Sigmoid colon (tissue), 7 donors: ENCODE data around the gene QRFP. TPM values are rescaled to one million over a fixed set of nuclear protein-coding genes. Genes with fewer than 3 reads are reported as not detected.
A peak's percentile ranks its signal among the peaks of the same experiment; 100 is the strongest.

Source experiments
- DNase-seq: peaks from one replicate; pipeline ENCODE4 v3.0.0-alpha.2; 2019
- H3K27ac ChIP-seq, 4 donors: fragments of 200-600 bp; sonication (generic); one replicate each; pipeline ENCODE4 v1.5.1; 2016 to 2019; ENCODE audit warnings: mild to moderate bottlenecking in 1 of 4
- H3K27me3 ChIP-seq, 3 donors: fragments of 200-600 bp; sonication (generic); one replicate each; pipeline ENCODE4 v1.5.1; 2019; ENCODE audit warnings: mild to moderate bottlenecking in 1 of 3
- H3K36me3 ChIP-seq, 4 donors: fragments of 200-600 bp; sonication (generic); one replicate each; pipeline ENCODE4 v1.5.1; 2016 to 2019
- H3K4me1 ChIP-seq, 4 donors: fragments of 200-600 bp; sonication (generic); one replicate each; pipeline ENCODE4 v1.5.1; 2017 to 2019
- H3K4me3 ChIP-seq, 4 donors: fragments of 200-600 bp; sonication (generic); one replicate each; pipeline ENCODE4 v1.5.1; 2017 to 2019; ENCODE audit warnings: mild to moderate bottlenecking in 2 of 4, moderate library complexity in 1 of 4
- H3K9me3 ChIP-seq, 4 donors: fragments of 200-600 bp in 3 of 4; sonication (generic) in 3 of 4; one replicate each; pipeline versions ENCODE4 v1.5.1 to v1.6.1; 2013 to 2019
- EP300 ChIP-seq, 4 donors: sonication (generic); formaldehyde crosslinking; IDR thresholded peaks; one replicate each; pipeline ENCODE4 v1.6.1; 2017; ENCODE audit warnings: antibody characterized with exemption in 4 of 4
- POLR2A ChIP-seq, 2 donors: fragments of 450-650 bp; IDR thresholded peaks; one replicate each; pipeline ENCODE4 v1.6.1; 2016; ENCODE audit warnings: antibody characterized with exemption in 2 of 2, mild to moderate bottlenecking in 2 of 2, moderate library complexity in 2 of 2
- POLR2AphosphoS5 ChIP-seq, 4 donors: sonication (generic); formaldehyde crosslinking; IDR thresholded peaks; one replicate each; pipeline ENCODE4 v1.6.1; 2017; ENCODE audit warnings: antibody characterized with exemption in 4 of 4
- WGBS, 2 donors: extraction: QIAGEN DNeasy Blood & Tissue Kit; methylation state at CpG; one replicate each; pipeline ENCODE4 v1.1.7; 2013; 5-methylcytosine and 5-hydroxymethylcytosine counted together
- intact Hi-C: fragments of 100-400 bp; cut with DNase I; formaldehyde crosslinking; loops from one replicate; pipeline ENCODE4 v1.15.1; 2023
- polyA plus RNA-seq, 3 donors: library from polyadenylated mRNA; stranded (reverse); fragments of 200-250 nt; gene quantifications; one replicate each; pipeline ENCODE4 v1.2.3, GENCODE V29; 2013
- total RNA-seq, 4 donors: library from RNA; depleted of rRNA; stranded (reverse); fragments of >200 nt; gene quantifications; one replicate each; pipeline ENCODE4 v1.1.0, GENCODE V29; 2016
- TF ChIP-seq, protein P1 (sequence below), 4 experiments: fragments of 450-650 bp in 3 of 4; fragments of 200-600 bp in 1 of 4; IDR thresholded peaks; one replicate each; pipeline ENCODE4 v1.5.1; 2016 to 2019; ENCODE audit warnings: antibody characterized with exemption in 4 of 4, mild to moderate bottlenecking in 3 of 4, moderate library complexity in 2 of 4
- donor health status: healthy with polysubstance abuse.
- donor health status: Bipolar disorder and iron deficiency.
- donor health status: healthy.

The QRFP gene, protein sequence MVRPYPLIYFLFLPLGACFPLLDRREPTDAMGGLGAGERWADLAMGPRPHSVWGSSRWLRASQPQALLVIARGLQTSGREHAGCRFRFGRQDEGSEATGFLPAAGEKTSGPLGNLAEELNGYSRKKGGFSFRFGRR
- total RNA-seq (not detected), polyA plus RNA-seq (under 1 TPM in 1 of 3 donors, not detected in 2; 0.20 TPM)

DNA sequence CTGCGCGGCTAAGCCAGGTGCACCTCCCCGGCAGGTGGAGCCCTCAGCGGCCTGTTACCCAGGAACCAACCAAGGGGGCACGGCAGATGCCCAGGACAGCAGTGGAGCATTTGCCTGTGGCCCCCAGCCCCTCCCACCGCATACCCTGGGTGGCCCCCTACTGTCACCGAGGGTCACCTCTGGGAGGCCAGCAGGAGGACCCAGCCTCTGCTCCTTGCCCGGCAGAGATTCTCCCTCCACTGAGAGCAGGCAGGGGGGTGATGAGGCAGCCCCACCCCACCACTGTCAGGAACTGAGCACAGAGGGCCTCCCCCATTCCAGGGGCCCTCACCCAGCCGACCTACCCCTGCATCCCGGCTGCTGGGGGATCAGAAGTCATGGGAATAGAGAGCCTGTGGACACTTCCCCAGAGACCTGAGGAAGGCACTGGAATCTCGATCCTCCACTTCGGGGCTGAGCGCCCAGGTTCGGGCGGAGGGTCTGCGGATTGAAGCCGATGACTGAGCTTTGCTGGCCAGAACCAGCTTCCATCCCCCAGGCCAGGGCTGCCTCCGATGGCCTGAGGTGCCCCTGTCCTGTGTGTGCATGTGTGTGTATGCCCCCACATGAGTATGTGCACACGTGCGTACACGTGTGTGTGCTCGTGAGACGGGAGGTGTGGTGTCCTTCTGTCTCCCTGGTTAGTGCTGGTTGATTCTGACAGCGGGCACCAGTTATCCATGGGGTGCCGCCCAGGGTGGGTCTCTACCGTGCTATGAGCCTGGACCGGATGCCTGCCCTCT is at the start of gene QRFP:
Gene QRFP (minus strand): TSS at position 580 of the 782 bp plus-strand sequence. CDS start 2,974 bp downstream, outside the sequence.
- H3K27me3 ChIP-seq: peaks cover 0 to 36% (median 8%) of the 10 kb centered on the region in 3 donors
- TF ChIP-seq, protein P1, sequence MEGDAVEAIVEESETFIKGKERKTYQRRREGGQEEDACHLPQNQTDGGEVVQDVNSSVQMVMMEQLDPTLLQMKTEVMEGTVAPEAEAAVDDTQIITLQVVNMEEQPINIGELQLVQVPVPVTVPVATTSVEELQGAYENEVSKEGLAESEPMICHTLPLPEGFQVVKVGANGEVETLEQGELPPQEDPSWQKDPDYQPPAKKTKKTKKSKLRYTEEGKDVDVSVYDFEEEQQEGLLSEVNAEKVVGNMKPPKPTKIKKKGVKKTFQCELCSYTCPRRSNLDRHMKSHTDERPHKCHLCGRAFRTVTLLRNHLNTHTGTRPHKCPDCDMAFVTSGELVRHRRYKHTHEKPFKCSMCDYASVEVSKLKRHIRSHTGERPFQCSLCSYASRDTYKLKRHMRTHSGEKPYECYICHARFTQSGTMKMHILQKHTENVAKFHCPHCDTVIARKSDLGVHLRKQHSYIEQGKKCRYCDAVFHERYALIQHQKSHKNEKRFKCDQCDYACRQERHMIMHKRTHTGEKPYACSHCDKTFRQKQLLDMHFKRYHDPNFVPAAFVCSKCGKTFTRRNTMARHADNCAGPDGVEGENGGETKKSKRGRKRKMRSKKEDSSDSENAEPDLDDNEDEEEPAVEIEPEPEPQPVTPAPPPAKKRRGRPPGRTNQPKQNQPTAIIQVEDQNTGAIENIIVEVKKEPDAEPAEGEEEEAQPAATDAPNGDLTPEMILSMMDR (IDR thresholded peaks at IDR 0.05): no peak
- TF ChIP-seq POLR2AphosphoS5 (IDR thresholded peaks at IDR 0.05) (peak in 2 of 4 donors; percentile 42 to 54), POLR2A (IDR thresholded peaks at IDR 0.05) (no peak), EP300 (IDR thresholded peaks at IDR 0.05) (no peak)
- no peak for DNase-seq
- no peak within 1 kb of the TSS for H3K4me3 ChIP-seq
- H3K27ac ChIP-seq: no peak within 1 kb of the TSS
- 25 to 75% methylated on average over 27 of the region's 27 CpGs for WGBS, 2 donors
- intact Hi-C loops: no loop called here
- H3K9me3 ChIP-seq: no peaks in the 10 kb centered on the region
- H3K4me1 ChIP-seq: peaks cover 0 to 40% (median 32%) of the 10 kb centered on the region in 4 donors
- H3K36me3 ChIP-seq: peaks cover 7 to 24% (median 15%) of the 10 kb centered on the region in 4 donors

DNA sequence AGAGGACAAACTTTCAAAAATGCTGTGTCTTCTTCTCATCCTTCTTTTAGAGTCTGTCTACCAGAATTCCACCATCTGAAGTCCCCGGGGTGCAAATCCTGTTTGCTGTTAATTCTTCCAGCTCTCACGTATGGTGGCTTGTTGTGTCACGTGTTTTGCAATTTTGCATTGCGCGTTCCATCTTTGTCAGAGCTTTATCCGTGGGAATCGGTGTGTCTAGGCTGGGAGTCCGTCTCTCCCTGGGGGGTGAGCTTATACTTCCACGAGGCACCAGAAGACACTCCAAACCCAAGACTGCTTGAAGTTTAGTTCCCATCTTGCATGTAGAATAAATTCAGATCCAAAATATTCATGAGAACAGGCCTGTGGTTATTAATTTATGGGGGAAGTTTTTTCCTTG is 48.6 kb upstream of the QRFP start:
- Histone ChIP-seq H3K9me3 (no peaks in the 10 kb centered on the region), H3K4me3 (no peak overlapping the region), H3K27me3 (peaks cover 8 to 25% (median 20%) of the 10 kb centered on the region in 3 donors), H3K4me1 (peaks cover 0 to 9% (median 5%) of the 10 kb centered on the region in 4 donors), H3K27ac (no peak overlapping the region), H3K36me3 (no peaks in the 10 kb centered on the region)
- 92 to 94% methylated on average over 9 of the region's 9 CpGs for WGBS, 2 donors
- no peak for TF ChIP-seq POLR2AphosphoS5 (IDR thresholded peaks at IDR 0.05)
- TF ChIP-seq POLR2A (IDR thresholded peaks at IDR 0.05): no peak
- TF ChIP-seq, protein P1 (IDR thresholded peaks at IDR 0.05): no peak
- TF ChIP-seq EP300 (IDR thresholded peaks at IDR 0.05): no peak
- intact Hi-C loops: no loop called here
- DNase-seq: no peak

DNA sequence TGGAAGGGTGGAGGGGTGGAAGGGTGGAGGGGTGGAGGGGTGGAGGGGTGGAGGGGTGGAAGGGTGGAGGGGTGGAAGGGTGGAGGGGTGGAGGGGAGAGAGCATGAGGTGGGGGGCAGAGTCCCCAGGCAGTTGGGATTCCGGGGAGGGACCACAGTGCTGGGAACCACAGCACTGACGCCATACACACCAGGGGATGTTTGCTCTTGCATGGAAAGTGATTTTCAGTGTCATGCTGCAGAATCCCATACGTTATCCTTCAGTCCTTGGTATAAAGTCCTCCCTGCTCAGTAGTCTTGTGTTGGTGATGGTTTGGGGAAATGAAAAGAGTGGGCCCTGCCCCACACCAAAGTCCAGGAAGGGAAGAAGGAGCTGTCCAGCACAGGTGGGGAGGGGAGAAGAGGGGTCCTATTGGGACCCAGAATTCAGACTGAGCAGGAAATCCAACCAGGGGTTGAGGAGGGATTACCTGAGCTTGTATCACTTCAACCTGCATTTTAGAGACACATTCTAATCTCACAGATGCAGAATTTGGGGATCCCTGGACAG is 48.0 kb upstream of the QRFP start:
- intact Hi-C loops: loop anchor here (5.0 kb wide), 1 partner anchor 77 kb away; no protein-coding TSS in a partner anchor
- Histone ChIP-seq H3K4me1 (peaks cover 0 to 15% (median 11%) of the 10 kb centered on the region in 4 donors), H3K36me3 (no peaks in the 10 kb centered on the region), H3K27me3 (peaks cover 13 to 31% (median 26%) of the 10 kb centered on the region in 3 donors), H3K9me3 (no peaks in the 10 kb centered on the region), H3K4me3 (no peak overlapping the region), H3K27ac (no peak overlapping the region)
- no peak for DNase-seq
- TF ChIP-seq EP300 (IDR thresholded peaks at IDR 0.05) (no peak), POLR2A (IDR thresholded peaks at IDR 0.05) (no peak), POLR2AphosphoS5 (IDR thresholded peaks at IDR 0.05) (no peak)
- TF ChIP-seq, protein P1 (IDR thresholded peaks at IDR 0.05): no peak
- WGBS, 2 donors: 55 to 57% methylated on average over 3 of the region's 3 CpGs

DNA sequence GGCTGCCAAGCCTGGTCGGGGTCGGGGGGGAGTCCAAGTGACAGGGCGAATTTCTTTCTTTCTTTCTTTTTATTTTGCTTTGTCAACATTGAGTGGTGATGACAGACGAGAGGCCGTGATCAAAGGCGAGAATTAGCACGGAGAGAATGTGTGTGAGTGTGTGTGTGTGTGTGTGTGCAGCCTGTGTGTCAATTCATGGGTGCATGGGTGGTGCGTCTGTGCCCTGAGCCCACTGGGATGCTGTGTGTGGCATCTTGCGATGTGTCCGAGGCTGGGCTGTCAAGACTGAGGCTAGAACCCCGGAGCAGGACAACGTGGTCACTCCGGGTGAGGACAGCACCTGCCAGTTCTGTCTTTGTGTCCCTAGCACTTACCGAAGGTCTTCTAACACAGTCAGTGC is 47.2 kb upstream of the QRFP start:
- WGBS, 2 donors: 68 to 69% methylated on average over 14 of the region's 14 CpGs
- no peak for TF ChIP-seq POLR2A (IDR thresholded peaks at IDR 0.05)
- TF ChIP-seq, protein P1 (IDR thresholded peaks at IDR 0.05): no peak
- TF ChIP-seq POLR2AphosphoS5 (IDR thresholded peaks at IDR 0.05): no peak
- no peak for TF ChIP-seq EP300 (IDR thresholded peaks at IDR 0.05)
- H3K36me3 ChIP-seq: no peaks in the 10 kb centered on the region
- H3K4me3 ChIP-seq: no peak overlapping the region
- intact Hi-C loops: loop anchor here (5.0 kb wide), 1 partner anchor 76 kb away; no protein-coding TSS in a partner anchor
- H3K27me3 ChIP-seq: peaks cover 17 to 39% (median 34%) of the 10 kb centered on the region in 3 donors
- peaks cover 0 to 23% (median 19%) of the 10 kb centered on the region in 4 donors for H3K4me1 ChIP-seq
- DNase-seq: no peak
- H3K27ac ChIP-seq: no peak overlapping the region
- no peaks in the 10 kb centered on the region for H3K9me3 ChIP-seq
